ENCODE measurements around the gene PPP2R2B.

Gene PPP2R2B

DNA sequence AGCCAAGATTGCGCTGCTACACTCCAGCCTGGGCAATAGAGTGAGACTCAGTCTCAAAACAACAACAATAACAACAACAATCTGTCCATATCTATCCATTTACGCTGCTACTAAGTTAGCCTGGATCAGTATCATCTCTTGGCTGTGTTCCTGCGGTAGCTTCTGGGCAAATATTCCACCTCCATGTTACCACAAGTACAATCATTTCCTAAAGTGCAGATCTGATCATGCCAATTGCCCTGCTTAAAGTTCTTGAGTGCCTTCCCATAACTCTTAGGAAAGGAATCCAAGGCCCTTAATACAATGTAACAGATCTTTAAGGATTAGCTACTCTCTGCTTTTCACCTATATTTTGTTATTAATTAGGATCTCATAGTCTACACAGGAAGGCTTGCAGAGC, 15.4 kb upstream of the PPP2R2B start:
- TF ChIP-seq RARB (CRISPR knock-in tag; IDR thresholded peaks at IDR 0.05): no peak
- no peak for TF ChIP-seq OSR1 (CRISPR knock-in tag; IDR thresholded peaks at IDR 0.05)
- TF ChIP-seq TCF4 (CRISPR knock-in tag; IDR thresholded peaks at IDR 0.05; ENCODE audit: borderline replicate concordance): no peak
- no peak for TF ChIP-seq ESRRG (CRISPR knock-in tag; IDR thresholded peaks at IDR 0.05)
- TF ChIP-seq, protein P1, sequence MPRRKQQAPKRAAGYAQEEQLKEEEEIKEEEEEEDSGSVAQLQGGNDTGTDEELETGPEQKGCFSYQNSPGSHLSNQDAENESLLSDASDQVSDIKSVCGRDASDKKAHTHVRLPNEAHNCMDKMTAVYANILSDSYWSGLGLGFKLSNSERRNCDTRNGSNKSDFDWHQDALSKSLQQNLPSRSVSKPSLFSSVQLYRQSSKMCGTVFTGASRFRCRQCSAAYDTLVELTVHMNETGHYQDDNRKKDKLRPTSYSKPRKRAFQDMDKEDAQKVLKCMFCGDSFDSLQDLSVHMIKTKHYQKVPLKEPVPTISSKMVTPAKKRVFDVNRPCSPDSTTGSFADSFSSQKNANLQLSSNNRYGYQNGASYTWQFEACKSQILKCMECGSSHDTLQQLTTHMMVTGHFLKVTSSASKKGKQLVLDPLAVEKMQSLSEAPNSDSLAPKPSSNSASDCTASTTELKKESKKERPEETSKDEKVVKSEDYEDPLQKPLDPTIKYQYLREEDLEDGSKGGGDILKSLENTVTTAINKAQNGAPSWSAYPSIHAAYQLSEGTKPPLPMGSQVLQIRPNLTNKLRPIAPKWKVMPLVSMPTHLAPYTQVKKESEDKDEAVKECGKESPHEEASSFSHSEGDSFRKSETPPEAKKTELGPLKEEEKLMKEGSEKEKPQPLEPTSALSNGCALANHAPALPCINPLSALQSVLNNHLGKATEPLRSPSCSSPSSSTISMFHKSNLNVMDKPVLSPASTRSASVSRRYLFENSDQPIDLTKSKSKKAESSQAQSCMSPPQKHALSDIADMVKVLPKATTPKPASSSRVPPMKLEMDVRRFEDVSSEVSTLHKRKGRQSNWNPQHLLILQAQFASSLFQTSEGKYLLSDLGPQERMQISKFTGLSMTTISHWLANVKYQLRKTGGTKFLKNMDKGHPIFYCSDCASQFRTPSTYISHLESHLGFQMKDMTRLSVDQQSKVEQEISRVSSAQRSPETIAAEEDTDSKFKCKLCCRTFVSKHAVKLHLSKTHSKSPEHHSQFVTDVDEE (CRISPR knock-in tag; IDR thresholded peaks at IDR 0.05): no peak
- no peak for TF ChIP-seq SNAI2 (CRISPR knock-in tag; IDR thresholded peaks at IDR 0.05)
- no peak for TF ChIP-seq ZFP30 (CRISPR knock-in tag; IDR thresholded peaks at IDR 0.05)
- TF ChIP-seq ISL1 (CRISPR knock-in tag; IDR thresholded peaks at IDR 0.05): no peak
- no peak for TF ChIP-seq ZFP3 (CRISPR knock-in tag; IDR thresholded peaks at IDR 0.05)
- TF ChIP-seq ZNF70 (CRISPR knock-in tag; IDR thresholded peaks at IDR 0.05): no peak
- TF ChIP-seq PATZ1 (CRISPR knock-in tag; IDR thresholded peaks at IDR 0.05; ENCODE audit: borderline replicate concordance): no peak
- TF ChIP-seq ARNTL (CRISPR knock-in tag; IDR thresholded peaks at IDR 0.05; ENCODE audit: borderline replicate concordance, low read depth): no peak
- TF ChIP-seq ZNF565 (CRISPR knock-in tag; conservative IDR thresholded peaks at IDR 0.05; ENCODE audit: low read depth): no peak
- TF ChIP-seq POU6F1 (CRISPR knock-in tag; IDR thresholded peaks at IDR 0.05; ENCODE audit: borderline replicate concordance, low read depth): no peak
- no peak for TF ChIP-seq BACH2 (CRISPR knock-in tag; IDR thresholded peaks at IDR 0.05; ENCODE audit: borderline replicate concordance)
- no peak for TF ChIP-seq TOX (CRISPR knock-in tag; IDR thresholded peaks at IDR 0.05; ENCODE audit: borderline replicate concordance)
- TF ChIP-seq ZC3H10 (CRISPR knock-in tag; IDR thresholded peaks at IDR 0.05): no peak
- TF ChIP-seq CSRNP3 (CRISPR knock-in tag; IDR thresholded peaks at IDR 0.05): no peak
- TF ChIP-seq ZNF8 (CRISPR knock-in tag; IDR thresholded peaks at IDR 0.05): no peak
- no peak for ATAC-seq

DNA sequence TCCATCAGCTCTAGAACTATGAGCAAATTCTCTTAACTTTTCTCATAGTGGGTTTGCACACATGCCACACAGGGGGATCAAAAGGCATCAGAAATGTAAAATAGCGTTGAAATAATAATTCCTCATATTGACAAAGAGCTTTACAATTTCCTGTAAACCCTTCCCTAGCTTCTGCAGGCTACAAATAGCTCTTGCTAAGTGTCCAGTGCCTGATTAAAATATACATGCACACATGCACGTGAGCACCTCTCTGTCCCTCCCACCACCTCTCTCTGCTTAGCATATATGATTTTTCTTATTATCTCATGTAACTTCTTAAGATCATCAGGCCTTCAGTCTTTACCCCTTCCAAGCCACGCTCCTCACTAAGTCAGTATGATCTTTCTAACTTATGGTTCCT, 13.7 kb upstream of the PPP2R2B start:
- TF ChIP-seq CSRNP3 (CRISPR knock-in tag; IDR thresholded peaks at IDR 0.05) (no peak), ZFP3 (CRISPR knock-in tag; IDR thresholded peaks at IDR 0.05) (no peak), ISL1 (CRISPR knock-in tag; IDR thresholded peaks at IDR 0.05) (no peak), ZFP30 (CRISPR knock-in tag; IDR thresholded peaks at IDR 0.05) (no peak), OSR1 (CRISPR knock-in tag; IDR thresholded peaks at IDR 0.05) (no peak), TOX (CRISPR knock-in tag; IDR thresholded peaks at IDR 0.05; ENCODE audit: borderline replicate concordance) (no peak), ARNTL (CRISPR knock-in tag; IDR thresholded peaks at IDR 0.05; ENCODE audit: borderline replicate concordance, low read depth) (no peak)
- TF ChIP-seq, protein P1 (CRISPR knock-in tag; IDR thresholded peaks at IDR 0.05): no peak
- no peak for ATAC-seq

Data from SK-N-SH treated with all-trans-retinoic acid at 6 μM for 48 hours (cell line).